Measurements from ENCODE around the gene RPS6KA2. TPM values are rescaled to one million over a fixed set of nuclear protein-coding genes. Genes with fewer than 3 reads are reported as not detected.

Gene RPS6KA2
- total RNA-seq, 1 experiment from 2014 or later = 12.3 TPM

- no peaks in the 10 kb centered on the region for H4K20me1 ChIP-seq (ENCODE audit: control insufficient read depth, insufficient read depth, insufficient read length)
- no peaks in the 10 kb centered on the region for H3K79me1 ChIP-seq (ENCODE audit: insufficient read depth, low read depth, low read length, poor library complexity, severe bottlenecking)
- Mint-ChIP-seq H3K9me3 (no peaks in the 10 kb centered on the region), H3K27me3 (ENCODE audit: low read depth) (peaks cover 2% of the 10 kb centered on the region; the same call in 1 of the 2 replicates), H3K4me1 (peaks cover 35 to 39% of the 10 kb centered on the region in 2 experiments), H3K27ac (no peak overlapping the region), H3K36me3 (ENCODE audit: insufficient read depth in 1 of 3, low read depth in 3 of 3) (peaks cover 0 to 5% (median 0%) of the 10 kb centered on the region in 3 experiments; a peak in 2 of 7 replicates), H3K4me3 (no peak overlapping the region; a peak in 1 of 5 replicates)
- H3K23ac ChIP-seq (ENCODE audit: insufficient read length, low read depth, low read length) = no peak overlapping the region
- H3K27ac ChIP-seq (ENCODE audit: insufficient read length, low read depth, low read length) = no peak overlapping the region
- no peak overlapping the region for H3K14ac ChIP-seq (ENCODE audit: insufficient read depth, low read length)
- no peak overlapping the region for H3K56ac ChIP-seq (ENCODE audit: insufficient read length, low read depth, low read length)
- H3K9me3 ChIP-seq (ENCODE audit: control insufficient read depth, low read depth, low read length) = no peaks in the 10 kb centered on the region
- H4K91ac ChIP-seq (ENCODE audit: insufficient read length, low read depth, low read length) = no peak overlapping the region
- no peaks in the 10 kb centered on the region for H3K23me2 ChIP-seq (ENCODE audit: insufficient read length, low read depth, low read length, poor library complexity, severe bottlenecking)
- no peaks in the 10 kb centered on the region; the same call in 1 of the 2 replicates for H3K79me2 ChIP-seq (ENCODE audit: insufficient read depth, low read length)
- TF ChIP-seq, protein P1, sequence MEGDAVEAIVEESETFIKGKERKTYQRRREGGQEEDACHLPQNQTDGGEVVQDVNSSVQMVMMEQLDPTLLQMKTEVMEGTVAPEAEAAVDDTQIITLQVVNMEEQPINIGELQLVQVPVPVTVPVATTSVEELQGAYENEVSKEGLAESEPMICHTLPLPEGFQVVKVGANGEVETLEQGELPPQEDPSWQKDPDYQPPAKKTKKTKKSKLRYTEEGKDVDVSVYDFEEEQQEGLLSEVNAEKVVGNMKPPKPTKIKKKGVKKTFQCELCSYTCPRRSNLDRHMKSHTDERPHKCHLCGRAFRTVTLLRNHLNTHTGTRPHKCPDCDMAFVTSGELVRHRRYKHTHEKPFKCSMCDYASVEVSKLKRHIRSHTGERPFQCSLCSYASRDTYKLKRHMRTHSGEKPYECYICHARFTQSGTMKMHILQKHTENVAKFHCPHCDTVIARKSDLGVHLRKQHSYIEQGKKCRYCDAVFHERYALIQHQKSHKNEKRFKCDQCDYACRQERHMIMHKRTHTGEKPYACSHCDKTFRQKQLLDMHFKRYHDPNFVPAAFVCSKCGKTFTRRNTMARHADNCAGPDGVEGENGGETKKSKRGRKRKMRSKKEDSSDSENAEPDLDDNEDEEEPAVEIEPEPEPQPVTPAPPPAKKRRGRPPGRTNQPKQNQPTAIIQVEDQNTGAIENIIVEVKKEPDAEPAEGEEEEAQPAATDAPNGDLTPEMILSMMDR (conservative IDR thresholded peaks at IDR 0.05) = no peak
- no peak overlapping the region for H3K4me2 ChIP-seq (ENCODE audit: insufficient read depth, insufficient read length, low read length)
- no peaks in the 10 kb centered on the region for H3K27me3 ChIP-seq (ENCODE audit: insufficient read depth, low read length)
- H4K5ac ChIP-seq (ENCODE audit: insufficient read length, low read depth, low read length) = no peak overlapping the region
- no CpG with 5 or more reads among the region's 7 CpGs for WGBS (ENCODE audit: extremely low coverage, insufficient read length, low lambda C conversion rate)
- no peak overlapping the region for H3K9ac ChIP-seq (ENCODE audit: extremely low read depth, insufficient read length, low read length)
- H3T11ph ChIP-seq (ENCODE audit: low read length) = no peak overlapping the region
- peaks cover 4% of the 10 kb centered on the region; the same call in 1 of the 2 replicates for H3K4me1 ChIP-seq (ENCODE audit: insufficient read depth, low read length)
- H2BK15ac ChIP-seq (ENCODE audit: low read depth, low read length) = no peak overlapping the region
- no peak overlapping the region for H2AK5ac ChIP-seq (ENCODE audit: insufficient read length, low read length)
- H3K18ac ChIP-seq (ENCODE audit: insufficient read length, low read depth, low read length) = no peak overlapping the region
- no peak overlapping the region for H2BK12ac ChIP-seq (ENCODE audit: insufficient read length, low read depth, low read length)
- DNase-seq = no peak
- no peak overlapping the region for H2BK5ac ChIP-seq (ENCODE audit: insufficient read length, low read length)
- H4K8ac ChIP-seq (replicated peaks; ENCODE audit: insufficient read length, low read depth, low read length) = no peak overlapping the region
- no peak overlapping the region for H2AFZ ChIP-seq (ENCODE audit: low read length)
- H3K4ac ChIP-seq (ENCODE audit: low read depth, low read length) = no peak overlapping the region
- H2BK120ac ChIP-seq (ENCODE audit: low read depth, low read length, poor library complexity, severe bottlenecking) = no peak overlapping the region
- no peak overlapping the region for H2BK20ac ChIP-seq (ENCODE audit: low read depth, low read length, poor library complexity, severe bottlenecking)
These were observed 74.5 kb downstream of the RPS6KA2 start for GRCh38 chr6:166552600-166552999.
